Esophagus muscularis mucosa (tissue), 2 donors: Measurements from ENCODE around the gene WWOX.

Source experiments
- POLR2A ChIP-seq: fragments of 450-650 bp; IDR thresholded peaks from one replicate; pipeline ENCODE4 v1.6.1; 2017; ENCODE audit warnings: antibody characterized with exemption, moderate library complexity, mild to moderate bottlenecking, low read depth
- POLR2AphosphoS5 ChIP-seq, 2 donors: sonication (generic); formaldehyde crosslinking; IDR thresholded peaks; one replicate each; pipeline ENCODE4 v1.6.1; 2017; ENCODE audit warnings: antibody characterized with exemption in 2 of 2

- TF ChIP-seq POLR2AphosphoS5 (IDR thresholded peaks at IDR 0.05): no peak
- TF ChIP-seq POLR2A: no peak
Measured at GRCh38 chr16:79250502-79251098, 1151.1 kb downstream of the WWOX start.
